Ishikawa (cell line): ENCODE measurements around the gene PCDH15.

Experiments used
- CEBPB ChIP-seq: IDR thresholded peaks from 2 replicates; pipeline ENCODE4 v1.6.1; 2012
- EGR1 ChIP-seq: IDR thresholded peaks from 2 replicates; pipeline ENCODE4 v1.6.1; 2012
- EP300 ChIP-seq: IDR thresholded peaks from 2 replicates; pipeline ENCODE4 v1.6.1; 2012; ENCODE audit warnings: borderline replicate concordance
- FOXM1 ChIP-seq: IDR thresholded peaks from 2 replicates; pipeline ENCODE4 v1.6.1; 2012; ENCODE audit warnings: low read depth, borderline replicate concordance
- TAF1 ChIP-seq: IDR thresholded peaks from 2 replicates; pipeline ENCODE4 v1.6.1; 2012; ENCODE audit warnings: low read depth, mild to moderate bottlenecking
- TF ChIP-seq, protein P1 (sequence below): IDR thresholded peaks from 2 replicates; pipeline ENCODE4 v1.6.1; 2012; ENCODE audit warnings: low read depth, mild to moderate bottlenecking
- TF ChIP-seq, protein P2 (sequence below): IDR thresholded peaks from 2 replicates; pipeline ENCODE4 v1.6.1; 2012

DNA sequence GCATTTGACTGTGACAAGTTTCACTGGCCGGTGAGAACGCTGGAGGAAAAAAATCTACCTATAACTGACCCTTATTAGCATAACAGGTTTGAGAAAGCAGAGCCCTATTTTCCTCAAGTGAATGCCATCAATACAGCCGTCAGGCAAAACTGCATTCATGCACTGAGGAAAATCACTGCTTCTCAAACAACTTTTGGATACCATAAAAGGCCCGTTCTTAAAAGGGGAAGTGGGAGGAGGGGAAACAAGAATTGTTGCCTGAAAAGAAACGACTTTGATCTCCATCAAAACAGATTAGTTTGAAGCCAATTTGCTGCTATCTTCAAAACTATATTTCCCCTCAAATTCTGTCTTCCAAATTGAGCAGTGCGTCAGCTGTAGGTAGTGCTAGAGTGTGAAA, 670.6 kb downstream of the PCDH15 start:
- TF ChIP-seq TAF1, result no peak
- TF ChIP-seq, protein P1, sequence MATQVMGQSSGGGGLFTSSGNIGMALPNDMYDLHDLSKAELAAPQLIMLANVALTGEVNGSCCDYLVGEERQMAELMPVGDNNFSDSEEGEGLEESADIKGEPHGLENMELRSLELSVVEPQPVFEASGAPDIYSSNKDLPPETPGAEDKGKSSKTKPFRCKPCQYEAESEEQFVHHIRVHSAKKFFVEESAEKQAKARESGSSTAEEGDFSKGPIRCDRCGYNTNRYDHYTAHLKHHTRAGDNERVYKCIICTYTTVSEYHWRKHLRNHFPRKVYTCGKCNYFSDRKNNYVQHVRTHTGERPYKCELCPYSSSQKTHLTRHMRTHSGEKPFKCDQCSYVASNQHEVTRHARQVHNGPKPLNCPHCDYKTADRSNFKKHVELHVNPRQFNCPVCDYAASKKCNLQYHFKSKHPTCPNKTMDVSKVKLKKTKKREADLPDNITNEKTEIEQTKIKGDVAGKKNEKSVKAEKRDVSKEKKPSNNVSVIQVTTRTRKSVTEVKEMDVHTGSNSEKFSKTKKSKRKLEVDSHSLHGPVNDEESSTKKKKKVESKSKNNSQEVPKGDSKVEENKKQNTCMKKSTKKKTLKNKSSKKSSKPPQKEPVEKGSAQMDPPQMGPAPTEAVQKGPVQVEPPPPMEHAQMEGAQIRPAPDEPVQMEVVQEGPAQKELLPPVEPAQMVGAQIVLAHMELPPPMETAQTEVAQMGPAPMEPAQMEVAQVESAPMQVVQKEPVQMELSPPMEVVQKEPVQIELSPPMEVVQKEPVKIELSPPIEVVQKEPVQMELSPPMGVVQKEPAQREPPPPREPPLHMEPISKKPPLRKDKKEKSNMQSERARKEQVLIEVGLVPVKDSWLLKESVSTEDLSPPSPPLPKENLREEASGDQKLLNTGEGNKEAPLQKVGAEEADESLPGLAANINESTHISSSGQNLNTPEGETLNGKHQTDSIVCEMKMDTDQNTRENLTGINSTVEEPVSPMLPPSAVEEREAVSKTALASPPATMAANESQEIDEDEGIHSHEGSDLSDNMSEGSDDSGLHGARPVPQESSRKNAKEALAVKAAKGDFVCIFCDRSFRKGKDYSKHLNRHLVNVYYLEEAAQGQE, result no peak
- no peak for TF ChIP-seq EP300
- no peak for TF ChIP-seq CEBPB
- TF ChIP-seq, protein P2, sequence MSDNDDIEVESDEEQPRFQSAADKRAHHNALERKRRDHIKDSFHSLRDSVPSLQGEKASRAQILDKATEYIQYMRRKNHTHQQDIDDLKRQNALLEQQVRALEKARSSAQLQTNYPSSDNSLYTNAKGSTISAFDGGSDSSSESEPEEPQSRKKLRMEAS, result no peak
- TF ChIP-seq FOXM1, result no peak
- TF ChIP-seq EGR1, result no peak
